Uterus (tissue), 2 donors: ENCODE results near the gene VPS18.

Experiments used
- POLR2A ChIP-seq, 2 donors: fragments of 450-650 bp; IDR thresholded peaks; one replicate each; pipeline ENCODE4 v1.6.1; 2016; ENCODE audit warnings: antibody characterized with exemption in 2 of 2, mild to moderate bottlenecking in 1 of 2, moderate library complexity in 1 of 2
- TF ChIP-seq, protein P1 (sequence below), 4 experiments: fragments of 200-600 bp in 2 of 4; fragments of 450-650 bp in 2 of 4; sonication (generic) in 2 of 4; IDR thresholded peaks; one replicate each; pipeline ENCODE4 v1.5.1; 2016 to 2019; ENCODE audit warnings: antibody characterized with exemption in 4 of 4, mild to moderate bottlenecking in 2 of 4, moderate library complexity in 1 of 4

DNA sequence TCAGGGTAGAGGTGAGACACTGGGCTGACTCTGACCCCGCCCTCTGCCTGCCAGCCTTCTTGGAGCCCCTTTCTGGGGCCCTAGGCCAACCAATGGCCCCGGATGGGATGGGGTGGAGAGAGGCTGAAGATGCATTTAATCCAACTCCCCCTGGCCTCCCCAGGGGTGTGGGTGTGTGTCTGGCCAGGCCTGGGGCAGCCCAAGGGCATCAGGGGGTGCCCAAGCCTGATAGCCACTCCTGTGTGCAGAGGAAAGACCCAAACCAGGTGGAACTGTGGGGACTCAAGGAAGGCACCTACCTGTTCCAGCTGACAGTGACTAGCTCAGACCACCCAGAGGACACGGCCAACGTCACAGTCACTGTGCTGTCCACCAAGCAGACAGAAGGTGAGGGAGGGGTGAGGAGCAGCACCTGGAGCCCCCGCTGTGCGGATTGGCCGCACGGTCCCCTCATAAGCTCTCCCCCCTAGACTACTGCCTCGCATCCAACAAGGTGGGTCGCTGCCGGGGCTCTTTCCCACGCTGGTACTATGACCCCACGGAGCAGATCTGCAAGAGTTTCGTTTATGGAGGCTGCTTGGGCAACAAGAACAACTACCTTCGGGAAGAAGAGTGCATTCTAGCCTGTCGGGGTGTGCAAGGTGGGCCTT lies 40.9 kb upstream of the VPS18 start:
- TF ChIP-seq, protein P1, sequence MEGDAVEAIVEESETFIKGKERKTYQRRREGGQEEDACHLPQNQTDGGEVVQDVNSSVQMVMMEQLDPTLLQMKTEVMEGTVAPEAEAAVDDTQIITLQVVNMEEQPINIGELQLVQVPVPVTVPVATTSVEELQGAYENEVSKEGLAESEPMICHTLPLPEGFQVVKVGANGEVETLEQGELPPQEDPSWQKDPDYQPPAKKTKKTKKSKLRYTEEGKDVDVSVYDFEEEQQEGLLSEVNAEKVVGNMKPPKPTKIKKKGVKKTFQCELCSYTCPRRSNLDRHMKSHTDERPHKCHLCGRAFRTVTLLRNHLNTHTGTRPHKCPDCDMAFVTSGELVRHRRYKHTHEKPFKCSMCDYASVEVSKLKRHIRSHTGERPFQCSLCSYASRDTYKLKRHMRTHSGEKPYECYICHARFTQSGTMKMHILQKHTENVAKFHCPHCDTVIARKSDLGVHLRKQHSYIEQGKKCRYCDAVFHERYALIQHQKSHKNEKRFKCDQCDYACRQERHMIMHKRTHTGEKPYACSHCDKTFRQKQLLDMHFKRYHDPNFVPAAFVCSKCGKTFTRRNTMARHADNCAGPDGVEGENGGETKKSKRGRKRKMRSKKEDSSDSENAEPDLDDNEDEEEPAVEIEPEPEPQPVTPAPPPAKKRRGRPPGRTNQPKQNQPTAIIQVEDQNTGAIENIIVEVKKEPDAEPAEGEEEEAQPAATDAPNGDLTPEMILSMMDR (IDR thresholded peaks at IDR 0.05), result no peak
- no peak for TF ChIP-seq POLR2A (IDR thresholded peaks at IDR 0.05)
